ENCODE data around the gene MATCAP1.
A peak's percentile ranks its signal among the peaks of the same experiment; 100 is the strongest.

The MATCAP1 gene

DNA sequence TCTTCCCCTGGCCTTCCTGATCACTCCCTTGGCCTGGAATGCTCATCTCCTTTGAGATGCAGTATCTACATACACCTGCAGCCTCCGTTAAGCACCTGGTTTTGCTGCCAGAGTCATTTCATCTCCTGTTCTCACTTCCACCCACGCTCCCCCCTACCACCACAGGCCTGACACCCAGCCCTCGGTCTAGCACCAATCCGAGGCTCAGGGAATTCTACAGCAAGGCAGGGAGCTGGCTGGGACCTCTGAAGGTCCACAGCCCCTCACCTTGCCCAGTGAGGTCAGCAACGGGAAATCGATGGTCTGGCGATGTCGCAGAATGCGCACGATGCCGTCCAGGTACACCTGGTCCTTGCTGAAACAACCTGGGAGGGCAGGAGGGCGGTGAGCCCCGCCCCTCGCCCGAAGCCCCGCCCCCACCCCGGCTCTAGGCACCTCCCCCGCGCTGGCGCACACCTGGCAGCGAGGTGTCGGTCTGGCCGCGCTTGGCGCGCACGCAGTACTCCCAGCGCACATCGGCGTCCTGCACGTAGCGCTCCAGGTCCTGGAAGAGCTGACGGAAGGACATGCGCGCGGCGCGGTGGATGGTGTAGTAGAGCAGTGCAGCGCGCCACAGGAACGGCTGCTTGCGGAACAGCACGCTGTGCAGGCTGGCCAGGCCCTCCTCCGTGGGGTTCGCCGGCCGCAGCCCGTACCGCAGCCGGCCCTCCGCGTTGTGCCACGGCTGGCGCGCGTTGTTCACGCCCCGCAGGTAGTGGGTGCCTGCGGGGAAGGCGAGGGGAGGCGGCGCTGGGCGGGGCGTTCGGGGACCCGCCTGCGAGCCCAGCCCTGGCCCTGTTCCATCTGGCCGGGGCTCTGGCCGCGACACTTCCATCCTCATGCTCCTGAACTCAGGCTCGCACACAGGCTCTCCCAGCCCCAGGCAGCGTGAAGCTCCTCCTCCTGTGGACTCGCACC lies 5.7 kb downstream of the MATCAP1 start:
- Mint-ChIP-seq H3K9me3 (no peaks in the 10 kb centered on the region), H3K27ac (no peak overlapping the region), H3K36me3 (ENCODE audit: low read depth) (peaks cover 21% of the 10 kb centered on the region), H3K4me1 (peaks cover 27% of the 10 kb centered on the region), H3K4me3 (peak overlapping the region; percentile 59 to 66 (median 63)), H3K27me3 (ENCODE audit: low read depth) (peaks cover 37% of the 10 kb centered on the region)
- TF ChIP-seq CTCF (IDR thresholded peaks at IDR 0.05; ENCODE audit: unreplicated experiment in 3 of 3) = no peak

- peaks cover 49% of the 10 kb centered on the region for H3K27me3 Mint-ChIP-seq (ENCODE audit: low read depth)
- no peak for TF ChIP-seq CTCF (IDR thresholded peaks at IDR 0.05; ENCODE audit: unreplicated experiment in 3 of 3)
- peak overlapping the region; percentile 29 to 47 (median 40) for H3K4me3 Mint-ChIP-seq
- H3K27ac Mint-ChIP-seq = no peak overlapping the region
- peaks cover 28% of the 10 kb centered on the region for H3K4me1 Mint-ChIP-seq
- H3K36me3 Mint-ChIP-seq (ENCODE audit: low read depth) = peaks cover 21% of the 10 kb centered on the region
- no peaks in the 10 kb centered on the region for H3K9me3 Mint-ChIP-seq
These were observed 7.1 kb downstream of the MATCAP1 start for GRCh38 chr16:67176662-67177061.

GRCh38 chr16:67174706-67175231 lies 9.0 kb downstream of the MATCAP1 start:
- Mint-ChIP-seq H3K27me3 (ENCODE audit: low read depth) (peaks cover 64% of the 10 kb centered on the region), H3K27ac (no peak overlapping the region), H3K36me3 (ENCODE audit: low read depth) (peaks cover 21% of the 10 kb centered on the region), H3K4me1 (peaks cover 40% of the 10 kb centered on the region), H3K9me3 (no peaks in the 10 kb centered on the region), H3K4me3 (peak overlapping the region in 1 of 3 experiments; percentile 13)
- no peak for TF ChIP-seq CTCF (IDR thresholded peaks at IDR 0.05; ENCODE audit: unreplicated experiment in 3 of 3)

- peaks cover 20% of the 10 kb centered on the region for H3K36me3 Mint-ChIP-seq (ENCODE audit: low read depth)
- peak overlapping the region in 1 of 3 experiments; percentile 18 for H3K27ac Mint-ChIP-seq
- H3K9me3 Mint-ChIP-seq = no peaks in the 10 kb centered on the region
- peaks cover 71% of the 10 kb centered on the region for H3K27me3 Mint-ChIP-seq (ENCODE audit: low read depth)
- H3K4me1 Mint-ChIP-seq = peaks cover 47% of the 10 kb centered on the region
- peak in 1 of 3 experiments; percentile 14 for TF ChIP-seq CTCF (IDR thresholded peaks at IDR 0.05; ENCODE audit: unreplicated experiment in 3 of 3)
- peak overlapping the region; percentile 82 to 85 (median 82) for H3K4me3 Mint-ChIP-seq
These were observed 9.7 kb downstream of the MATCAP1 start for GRCh38 chr16:67173808-67174705.

GRCh38 chr16:67173323-67173722 lies 10.4 kb downstream of the MATCAP1 start:
- H3K4me3 Mint-ChIP-seq = peak overlapping the region; percentile 82 to 85 (median 82)
- H3K27ac Mint-ChIP-seq = peak overlapping the region in 1 of 3 experiments; percentile 18
- TF ChIP-seq CTCF (IDR thresholded peaks at IDR 0.05; ENCODE audit: unreplicated experiment in 3 of 3) = no peak
- peaks cover 45% of the 10 kb centered on the region for H3K4me1 Mint-ChIP-seq
- H3K27me3 Mint-ChIP-seq (ENCODE audit: low read depth) = peaks cover 79% of the 10 kb centered on the region
- H3K36me3 Mint-ChIP-seq (ENCODE audit: low read depth) = peaks cover 17% of the 10 kb centered on the region
- no peaks in the 10 kb centered on the region for H3K9me3 Mint-ChIP-seq
